NOMO-1 treated with dmso at 0.1 percent for 144 hours (cell line): ENCODE results near the gene ESRRB.

Source experiments
- DNase-seq: peaks from one replicate; lab custom pipeline; 2025; ENCODE audit not compliant: unreplicated experiment; lab: John Stamatoyannopoulos, UW

Gene ESRRB

GRCh38 chr14:76375947-76376404 is at the start of gene ESRRB:
Gene ESRRB, plus strand, starts transcription at chr14:76376137. Its CDS starts 265 bp downstream, at chr14:76376402.
- no peak for DNase-seq

GRCh38 chr14:76326918-76327689 is 48.8 kb upstream of the ESRRB start:
- no peak for DNase-seq

GRCh38 chr14:76328457-76329137 is 47.3 kb upstream of the ESRRB start:
- no peak for DNase-seq

- DNase-seq, result no peak
Observed at GRCh38 chr14:76329154-76329928, 46.6 kb upstream of the ESRRB start.

- no peak for DNase-seq
Observed at GRCh38 chr14:76329951-76330350, 46.0 kb upstream of the ESRRB start.

GRCh38 chr14:76330411-76331327 is 45.3 kb upstream of the ESRRB start:
- DNase-seq, result no peak

- DNase-seq, result no peak
Observed at GRCh38 chr14:76331328-76332011, 44.5 kb upstream of the ESRRB start.

- DNase-seq, result no peak
Observed at GRCh38 chr14:76333664-76334063, 42.3 kb upstream of the ESRRB start.

- DNase-seq, result no peak
Observed at GRCh38 chr14:76334316-76334715, 41.6 kb upstream of the ESRRB start.

- DNase-seq, result no peak
Observed at GRCh38 chr14:76336876-76337275, 39.1 kb upstream of the ESRRB start.

- DNase-seq, result no peak
Observed at GRCh38 chr14:76337635-76338545, 38.0 kb upstream of the ESRRB start.

GRCh38 chr14:76339728-76340615 is 36.0 kb upstream of the ESRRB start:
- no peak for DNase-seq

GRCh38 chr14:76343386-76343785 is 32.6 kb upstream of the ESRRB start:
- no peak for DNase-seq

- no peak for DNase-seq
Observed at GRCh38 chr14:76346391-76347160, 29.4 kb upstream of the ESRRB start.

GRCh38 chr14:76348898-76349297 is 27.0 kb upstream of the ESRRB start:
- DNase-seq, result no peak

- no peak for DNase-seq
Observed at GRCh38 chr14:76349993-76350392, 25.9 kb upstream of the ESRRB start.

- DNase-seq, result no peak
Observed at GRCh38 chr14:76350671-76351070, 25.3 kb upstream of the ESRRB start.
